SIG-M5 treated with dmso at 0.1 percent for 504 hours (cell line): Measurements from ENCODE around the gene ZNF225.
"Not testable (repeated sequence)": the region's sequence is repeated elsewhere in the genome, so short reads cannot be mapped to it uniquely, and the experiment has no call there.

Experiments
- DNase-seq: peaks from one replicate; lab custom pipeline; 2025; ENCODE audit not compliant: unreplicated experiment; lab: John Stamatoyannopoulos, UW

ZNF225 gene

DNA sequence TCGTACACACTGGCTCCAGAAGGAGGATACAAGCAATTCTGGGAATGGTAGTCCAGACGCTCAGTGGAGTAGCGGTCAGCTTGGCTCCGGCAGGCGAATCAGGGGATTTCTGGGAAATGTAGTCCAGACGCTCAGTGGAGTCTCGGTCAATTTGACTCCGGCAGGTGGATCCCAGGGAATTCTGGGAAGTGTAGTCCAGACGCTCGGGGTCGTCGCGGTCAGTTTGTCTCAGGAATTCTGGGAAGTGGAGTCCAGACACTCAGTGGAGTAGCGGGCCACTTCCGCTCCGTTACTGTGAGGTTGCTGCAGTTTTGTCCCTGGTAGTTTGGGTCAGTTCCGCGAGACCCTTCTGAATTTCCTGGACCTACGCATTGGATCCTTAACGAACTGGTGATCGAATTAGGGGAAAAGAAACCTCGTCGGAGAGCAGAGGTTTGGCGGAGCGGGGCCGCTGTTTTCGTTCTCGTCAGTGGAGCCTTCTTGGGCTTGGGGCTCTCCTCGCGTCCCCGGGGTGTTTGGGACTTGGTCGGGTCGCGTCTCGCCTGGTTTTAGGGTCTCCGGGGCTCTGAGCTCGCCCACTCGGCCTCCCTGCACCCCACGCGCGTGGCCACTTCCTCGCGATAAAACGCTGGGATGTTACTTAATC, at the start of gene ZNF225:
Gene ZNF225 (plus strand): TSS at position 262 of the 646 bp plus-strand sequence. CDS start 2,429 bp downstream, outside the sequence.
- DNase-seq = peak; percentile 98

GRCh38 chr19:44066305-44066704, 46.9 kb upstream of the ZNF225 start:
- DNase-seq = no peak

GRCh38 chr19:44069415-44069814, 43.8 kb upstream of the ZNF225 start:
- no peak for DNase-seq

- DNase-seq = peak; percentile 77
These were observed 41.2 kb upstream of the ZNF225 start, which contains the start of gene ZNF284 for GRCh38 chr19:44071824-44072542. Gene ZNF284 (plus strand): TSS chr19:44072159. CDS start chr19:44076390, 4,231 bp downstream.

GRCh38 chr19:44072543-44073401, 40.4 kb upstream of the ZNF225 start:
- DNase-seq = no peak

GRCh38 chr19:44076325-44076724, 36.9 kb upstream of the ZNF225 start:
- no peak for DNase-seq

- DNase-seq = no peak
These were observed 21.1 kb upstream of the ZNF225 start for GRCh38 chr19:44092108-44092507.

- peak; percentile 89 for DNase-seq
These were observed 19.1 kb upstream of the ZNF225 start, which contains the start of gene ZNF224 for GRCh38 chr19:44093931-44094765. Gene ZNF224 (plus strand): TSS chr19:44094361. CDS start chr19:44097874, 3,513 bp downstream.

- no peak for DNase-seq
These were observed 5.4 kb upstream of the ZNF225 start for GRCh38 chr19:44107751-44108150.

- no peak for DNase-seq
These were observed 3.7 kb upstream of the ZNF225 start for GRCh38 chr19:44109458-44109857.

- DNase-seq = no peak
These were observed 1.2 kb upstream of the ZNF225 start for GRCh38 chr19:44111910-44112463.

DNA sequence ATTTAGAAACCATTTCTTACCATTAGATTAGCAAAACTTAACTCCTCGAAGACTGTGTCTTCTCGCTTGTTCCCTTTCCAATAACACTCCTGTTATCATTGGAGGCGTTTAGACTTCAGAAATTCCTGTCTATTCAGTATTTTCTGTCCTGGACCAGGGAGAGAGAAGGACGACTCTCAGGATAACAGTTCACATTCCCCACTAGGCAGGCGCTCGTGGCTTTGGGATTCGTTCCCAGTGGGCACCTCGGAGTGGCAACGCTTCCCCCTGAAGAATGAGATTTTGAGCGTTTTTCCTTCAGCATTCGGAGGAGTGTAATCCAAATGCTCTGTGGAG, 429 bp upstream of the ZNF225 start:
- peak; percentile 12 for DNase-seq

DNA sequence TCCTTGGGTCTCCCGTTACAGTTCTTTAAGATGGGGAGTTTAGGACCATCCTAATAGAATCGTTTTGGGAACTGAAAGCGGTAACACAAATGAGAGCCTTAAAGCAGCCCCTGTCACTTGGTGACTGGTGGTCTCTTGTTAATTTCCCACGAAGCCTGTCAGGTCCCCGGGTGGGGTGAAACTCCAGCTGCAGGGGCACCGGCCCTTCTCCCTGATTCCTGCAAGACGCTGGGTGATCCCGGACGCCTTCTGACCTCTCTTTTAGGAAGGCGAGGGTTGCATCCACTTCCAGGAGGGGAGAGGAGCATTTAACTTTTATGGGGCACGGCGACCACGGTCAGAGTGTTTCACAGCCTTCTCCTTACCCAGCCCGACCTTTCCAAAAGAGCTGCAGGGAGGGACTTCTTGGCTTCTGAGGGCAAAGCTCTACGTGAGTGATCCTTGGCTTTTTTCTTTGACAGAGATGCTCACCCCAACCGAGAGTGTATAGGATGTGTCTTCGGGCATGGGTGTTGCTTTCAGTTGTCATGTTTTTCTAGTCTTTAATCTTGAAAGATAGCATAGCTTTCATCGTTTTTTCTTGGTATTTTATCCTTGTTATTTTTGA, 688 bp downstream of the ZNF225 start:
- no peak for DNase-seq

DNA sequence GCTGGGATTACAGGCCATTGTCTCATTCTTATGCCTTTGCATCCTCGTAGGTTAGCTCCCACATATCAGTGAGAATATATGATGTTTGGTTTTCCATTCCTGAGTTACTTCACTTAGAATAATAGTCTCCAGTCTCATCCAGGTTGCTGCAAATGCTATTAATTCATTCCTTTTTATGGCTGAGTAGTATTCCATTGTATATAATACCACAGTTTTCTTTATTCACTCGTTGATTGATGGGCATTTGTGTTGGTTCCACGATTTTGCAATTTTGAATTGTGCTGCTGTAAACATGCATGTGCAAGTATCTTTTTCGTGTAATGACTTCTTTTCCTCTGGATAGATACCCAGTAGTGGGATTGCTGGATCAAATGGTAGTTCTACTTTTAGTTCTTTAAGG, 8.0 kb downstream of the ZNF225 start:
- not testable (repeated sequence) for DNase-seq

- DNase-seq = no peak
These were observed 18.8 kb downstream of the ZNF225 start for GRCh38 chr19:44131955-44132354.

- peak; percentile 49 for DNase-seq
These were observed 28.2 kb downstream of the ZNF225 start, which contains the start of gene ZNF234 for GRCh38 chr19:44141191-44142058. Gene ZNF234 (plus strand): TSS chr19:44141554. CDS start chr19:44144633, 3,079 bp downstream.

- no peak for DNase-seq
These were observed 28.8 kb downstream of the ZNF225 start for GRCh38 chr19:44142059-44142433.

DNA sequence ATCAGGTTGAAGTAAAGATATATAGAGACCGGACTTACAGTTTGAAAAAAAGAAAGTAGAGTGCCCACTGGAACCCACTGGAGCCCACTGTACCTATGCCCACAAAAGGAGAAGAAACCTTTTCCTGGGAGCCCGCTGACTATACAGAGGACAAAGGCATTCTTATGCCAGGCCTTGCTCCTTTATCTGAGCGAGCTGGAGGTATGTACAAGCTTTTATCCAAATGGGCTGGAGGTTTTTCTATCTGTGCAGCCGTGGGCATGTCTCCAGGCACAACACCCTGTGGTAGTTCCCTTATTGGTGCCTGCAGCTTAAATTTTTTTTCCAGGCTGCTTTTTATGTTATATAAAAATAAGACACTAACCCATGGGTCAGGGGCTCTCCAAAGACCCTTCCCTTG, 36.6 kb downstream of the ZNF225 start:
- no peak for DNase-seq

DNA sequence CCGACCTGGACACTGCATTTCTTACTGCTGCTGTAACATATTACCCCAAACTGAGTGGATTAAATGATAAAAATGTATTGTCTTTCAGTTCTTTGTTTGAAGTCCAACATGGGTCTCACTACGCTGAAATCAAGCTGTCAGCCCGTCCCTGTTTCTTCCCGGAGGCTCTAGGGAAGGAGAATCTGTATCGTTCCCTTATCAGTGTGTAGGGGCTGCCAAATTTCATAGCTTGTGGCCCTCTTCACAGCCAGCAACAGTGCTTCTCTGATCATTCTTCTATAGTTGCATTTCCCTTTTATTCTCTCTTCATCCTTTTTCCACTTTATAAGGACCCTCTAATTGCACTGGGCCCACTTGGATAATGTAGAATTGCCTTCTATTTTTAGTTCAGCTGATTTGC, 38.3 kb downstream of the ZNF225 start:
- DNase-seq = no peak
